Liver (tissue), 9 donors: ENCODE data around the gene DOP1B. TPM values are rescaled to one million over a fixed set of nuclear protein-coding genes. Genes with fewer than 3 reads are reported as not detected.

ENCODE experiments used
- DNase-seq: peaks from one replicate; pipeline ENCODE4 v3.0.0-alpha.2; 2017; ENCODE audit warnings: low spot score
- H3K27ac ChIP-seq, 2 donors: one replicate each; pipeline ENCODE4 v1.7.0; 2013; ENCODE audit warnings: inconsistent platforms in 2 of 2, low read length in 2 of 2, control low read depth in 1 of 2, low read depth in 1 of 2, mild to moderate bottlenecking in 1 of 2
- H3K27me3 ChIP-seq, 4 donors: one replicate each; pipeline versions ENCODE4 v1.6.1 to v1.7.0; 2013; ENCODE audit warnings: low read length in 3 of 4, inconsistent platforms in 1 of 4, mild to moderate bottlenecking in 1 of 4, moderate library complexity in 1 of 4; ENCODE audit not compliant: control insufficient read depth in 4 of 4, insufficient read depth in 4 of 4
- H3K36me3 ChIP-seq, 4 donors: one replicate each; pipeline versions ENCODE4 v1.6.1 to v1.7.0; 2013; ENCODE audit warnings: low read length in 3 of 4, mild to moderate bottlenecking in 3 of 4, low read depth in 1 of 4, moderate library complexity in 1 of 4; ENCODE audit not compliant: control insufficient read depth in 4 of 4, insufficient read depth in 3 of 4
- H3K4me1 ChIP-seq, 4 donors: one replicate each; pipeline versions ENCODE4 v1.6.1 to v1.7.0; 2013; ENCODE audit warnings: low read length in 3 of 4, mild to moderate bottlenecking in 3 of 4, moderate library complexity in 1 of 4; ENCODE audit not compliant: control insufficient read depth in 4 of 4, insufficient read depth in 4 of 4
- H3K4me3 ChIP-seq, 3 donors: one replicate each; pipeline versions ENCODE4 v1.6.1 to v1.7.0; 2013; ENCODE audit warnings: low read length in 3 of 3, control low read depth in 1 of 3, low read depth in 1 of 3, mild to moderate bottlenecking in 1 of 3
- H3K9ac ChIP-seq, 2 donors: one replicate each; pipeline ENCODE4 v1.7.0; 2013; ENCODE audit warnings: low read length in 2 of 2, mild to moderate bottlenecking in 2 of 2, moderate library complexity in 2 of 2, control low read depth in 1 of 2, low read depth in 1 of 2
- H3K9me3 ChIP-seq, 4 donors: one replicate each; pipeline versions ENCODE4 v1.6.1 to v1.7.0; 2013; ENCODE audit warnings: low read length in 3 of 4; ENCODE audit not compliant: control insufficient read depth in 4 of 4
- ATF3 ChIP-seq: IDR thresholded peaks from 2 replicates; pipeline ENCODE4 v1.6.1; 2016; ENCODE audit warnings: antibody characterized with exemption
- FOXA1 ChIP-seq: IDR thresholded peaks from 2 replicates; pipeline ENCODE4 v1.6.1; 2016; ENCODE audit warnings: antibody characterized with exemption
- GABPA ChIP-seq, 2 donors: IDR thresholded peaks in 1 of 2; conservative IDR thresholded peaks in 1 of 2; 2 replicates each; pipeline ENCODE4 v1.6.1; 2016; ENCODE audit warnings: antibody characterized with exemption in 2 of 2, mild to moderate bottlenecking in 1 of 2, moderate library complexity in 1 of 2
- HNF4A ChIP-seq, 2 donors: conservative IDR thresholded peaks; 2 replicates each; pipeline ENCODE4 v1.6.1; 2016; ENCODE audit warnings: antibody characterized with exemption in 2 of 2, mild to moderate bottlenecking in 2 of 2
- HNF4G ChIP-seq: IDR thresholded peaks from 2 replicates; pipeline ENCODE4 v1.6.1; 2016; ENCODE audit warnings: antibody characterized with exemption
- MAX ChIP-seq: IDR thresholded peaks from 2 replicates; pipeline ENCODE4 v1.6.1; 2016; ENCODE audit warnings: antibody characterized with exemption
- RAD21 ChIP-seq, 2 donors: IDR thresholded peaks; 2 replicates each; pipeline ENCODE4 v1.6.1; 2016; ENCODE audit warnings: antibody characterized with exemption in 2 of 2, mild to moderate bottlenecking in 2 of 2
- REST ChIP-seq: IDR thresholded peaks from 2 replicates; pipeline ENCODE4 v1.6.1; 2016; ENCODE audit warnings: antibody characterized with exemption, mild to moderate bottlenecking
- RXRA ChIP-seq, 2 donors: IDR thresholded peaks; 2 replicates each; pipeline ENCODE4 v1.6.1; 2017 to 2018; ENCODE audit warnings: antibody characterized with exemption in 2 of 2, mild to moderate bottlenecking in 1 of 2
- SP1 ChIP-seq: IDR thresholded peaks from 2 replicates; pipeline ENCODE4 v1.6.1; 2018; ENCODE audit warnings: antibody characterized with exemption, mild to moderate bottlenecking
- TAF1 ChIP-seq: conservative IDR thresholded peaks from 2 replicates; pipeline ENCODE4 v1.6.1; 2016; ENCODE audit warnings: antibody characterized with exemption, mild to moderate bottlenecking
- YY1 ChIP-seq: IDR thresholded peaks from 2 replicates; pipeline ENCODE4 v1.6.1; 2016; ENCODE audit warnings: antibody characterized with exemption, mild to moderate bottlenecking
- ZBTB33 ChIP-seq: IDR thresholded peaks from 2 replicates; pipeline ENCODE4 v1.6.1; 2016; ENCODE audit warnings: antibody characterized with exemption
- WGBS: extraction: QIAGEN DNeasy Blood & Tissue Kit; methylation state at CpG from one replicate; pipeline ENCODE4 v1.1.7; 2013; 5-methylcytosine and 5-hydroxymethylcytosine counted together
- polyA plus RNA-seq, 2 donors: library from polyadenylated mRNA; stranded (reverse) in 1 of 2; unstranded in 1 of 2; fragments of 200-250 nt in 1 of 2; fragments of >200 nt in 1 of 2; fragmentation: Nextera tagmentation in 1 of 2; extraction: Ambion mirVana in 1 of 2; gene quantifications; one replicate each; pipeline versions ENCODE4 v1.2.1 to v1.2.3, GENCODE V29; 2013 to 2015
- total RNA-seq, 2 donors: library from RNA; depleted of rRNA; stranded (reverse); fragments of >200 nt; gene quantifications; one replicate each; pipeline ENCODE4 v1.2.3, GENCODE V29; 2014
- TF ChIP-seq, protein P1 (sequence below): fragments of 150-350 bp; IDR thresholded peaks from 2 replicates; pipeline ENCODE4 v1.5.1; 2017; ENCODE audit warnings: improper control_type of control experiment, low read depth, low read length; ENCODE audit not compliant: missing input control
- donor health status: healthy.
- donor health status: healthy.
- donor health status: healthy.
- donor health status: healthy.
- donor health status: healthy.

DOP1B gene
- total and polyA plus RNA-seq, 4 donors: 5.8 to 7.1 (median 6.3) TPM

DNA sequence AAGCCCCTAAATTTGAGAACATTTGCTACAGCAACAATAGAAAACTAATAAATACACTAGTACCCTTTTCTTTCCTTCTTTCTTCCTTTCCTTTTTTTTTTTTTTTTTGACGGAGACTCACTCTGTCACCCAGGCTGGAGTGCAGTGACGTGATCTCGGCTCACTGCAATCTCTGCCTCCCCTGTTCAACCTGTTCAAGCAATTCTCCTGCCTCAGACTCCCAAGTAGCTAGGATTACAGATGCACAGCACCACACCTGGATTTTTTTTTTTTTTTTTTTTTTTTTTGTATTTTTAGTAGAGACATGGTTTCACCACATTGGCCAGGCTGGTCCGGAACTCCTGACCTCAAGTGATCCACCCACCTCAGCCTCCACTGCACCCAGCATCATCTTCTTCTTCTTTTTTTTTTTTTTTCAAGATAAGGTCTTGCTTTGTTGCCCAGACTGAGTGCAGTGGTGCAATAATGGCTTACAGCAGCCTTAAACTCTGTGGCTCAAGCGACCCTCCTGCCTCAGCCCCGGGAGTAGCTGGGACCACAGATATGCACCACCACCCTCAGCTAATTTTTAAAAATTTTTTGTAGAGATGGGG lies 41.4 kb upstream of the DOP1B start:
- no peak for TF ChIP-seq SP1
- no peak for TF ChIP-seq ZBTB33
- TF ChIP-seq TAF1: no peak
- TF ChIP-seq HNF4G: no peak
- no peak for TF ChIP-seq HNF4A (conservative IDR thresholded peaks at IDR 0.05)
- TF ChIP-seq FOXA1: no peak
- no peak for TF ChIP-seq MAX
- no peak for TF ChIP-seq RAD21 (IDR thresholded peaks at IDR 0.05)
- no peak for TF ChIP-seq ATF3
- TF ChIP-seq GABPA (IDR thresholded peaks at IDR 0.05 in 1 of 2, conservative IDR thresholded peaks at IDR 0.05 in 1 of 2): no peak
- TF ChIP-seq, protein P1, sequence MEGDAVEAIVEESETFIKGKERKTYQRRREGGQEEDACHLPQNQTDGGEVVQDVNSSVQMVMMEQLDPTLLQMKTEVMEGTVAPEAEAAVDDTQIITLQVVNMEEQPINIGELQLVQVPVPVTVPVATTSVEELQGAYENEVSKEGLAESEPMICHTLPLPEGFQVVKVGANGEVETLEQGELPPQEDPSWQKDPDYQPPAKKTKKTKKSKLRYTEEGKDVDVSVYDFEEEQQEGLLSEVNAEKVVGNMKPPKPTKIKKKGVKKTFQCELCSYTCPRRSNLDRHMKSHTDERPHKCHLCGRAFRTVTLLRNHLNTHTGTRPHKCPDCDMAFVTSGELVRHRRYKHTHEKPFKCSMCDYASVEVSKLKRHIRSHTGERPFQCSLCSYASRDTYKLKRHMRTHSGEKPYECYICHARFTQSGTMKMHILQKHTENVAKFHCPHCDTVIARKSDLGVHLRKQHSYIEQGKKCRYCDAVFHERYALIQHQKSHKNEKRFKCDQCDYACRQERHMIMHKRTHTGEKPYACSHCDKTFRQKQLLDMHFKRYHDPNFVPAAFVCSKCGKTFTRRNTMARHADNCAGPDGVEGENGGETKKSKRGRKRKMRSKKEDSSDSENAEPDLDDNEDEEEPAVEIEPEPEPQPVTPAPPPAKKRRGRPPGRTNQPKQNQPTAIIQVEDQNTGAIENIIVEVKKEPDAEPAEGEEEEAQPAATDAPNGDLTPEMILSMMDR: no peak
- TF ChIP-seq REST: no peak
- TF ChIP-seq YY1: no peak
- no peak for TF ChIP-seq RXRA (IDR thresholded peaks at IDR 0.05)
- WGBS: 94% methylated on average over 6 of the region's 6 CpGs
- no peak overlapping the region for H3K9ac ChIP-seq

GRCh38 chr21:36117286-36117741 lies 39.3 kb upstream of the DOP1B start:
- TF ChIP-seq FOXA1: no peak
- WGBS: 88% methylated on average over 2 of the region's 2 CpGs

More for the DNA sequence above, 41.4 kb upstream of the DOP1B start:
- no peak for DNase-seq
- Histone ChIP-seq H3K4me3 (no peak overlapping the region), H3K4me1 (peaks cover 0 to 7% (median 3%) of the 10 kb centered on the region in 4 donors), H3K27ac (no peak overlapping the region), H3K36me3 (no peaks in the 10 kb centered on the region), H3K27me3 (no peaks in the 10 kb centered on the region), H3K9me3 (no peaks in the 10 kb centered on the region)

More at GRCh38 chr21:36117286-36117741, 39.3 kb upstream of the DOP1B start:
- no peak overlapping the region for H3K9ac ChIP-seq
- H3K4me3 ChIP-seq: no peak overlapping the region
- H3K27me3 ChIP-seq: no peaks in the 10 kb centered on the region
- peaks cover 0 to 7% (median 3%) of the 10 kb centered on the region in 4 donors for H3K4me1 ChIP-seq
- no peak overlapping the region for H3K27ac ChIP-seq
- DNase-seq: no peak
- no peaks in the 10 kb centered on the region for H3K9me3 ChIP-seq
- no peaks in the 10 kb centered on the region for H3K36me3 ChIP-seq
